NCI-H2171 treated with DMSO at 0.1 percent for 48 hours (cell line): ENCODE data around the gene PRDM7.
"Not testable (repeated sequence)": the region's sequence is repeated elsewhere in the genome, so short reads cannot be mapped to it uniquely, and the experiment has no call there.

Experiments
- DNase-seq: peaks from one replicate; lab custom pipeline; 2025; lab: John Stamatoyannopoulos, UW

Gene PRDM7

GRCh38 chr16:90077240-90077756 is at the start of gene PRDM7:
Gene PRDM7, minus strand, starts transcription at chr16:90077331. Its CDS starts 1,421 bp downstream, at chr16:90075910.
- DNase-seq: peak; percentile 99

DNA sequence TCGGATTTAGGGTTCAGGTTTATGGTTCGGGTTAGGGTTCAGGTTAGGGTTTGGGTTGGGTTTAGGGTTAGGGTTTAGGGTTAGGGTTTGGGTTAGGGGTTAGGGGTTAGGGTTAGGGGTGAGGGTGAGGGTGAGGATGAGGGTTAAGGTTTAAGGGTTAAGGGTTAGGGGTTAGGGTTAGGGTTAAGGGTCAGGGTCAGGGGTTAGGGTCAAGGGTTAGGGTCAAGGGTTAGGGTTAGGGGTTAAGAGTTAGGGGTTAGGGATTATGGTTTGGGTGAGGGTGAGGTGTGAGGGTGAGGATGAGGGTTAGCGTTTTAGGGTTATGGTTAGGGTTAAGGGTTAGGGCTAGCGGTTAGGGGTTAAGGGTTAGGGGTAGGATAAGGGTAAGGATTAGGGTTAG is 44.7 kb upstream of the PRDM7 start:
- DNase-seq: not testable (repeated sequence)

GRCh38 chr16:90107617-90108016 is 30.5 kb upstream of the PRDM7 start:
- DNase-seq: not testable (repeated sequence)

GRCh38 chr16:90107060-90107459 is 29.9 kb upstream of the PRDM7 start:
- not testable (repeated sequence) for DNase-seq

GRCh38 chr16:90106271-90106670 is 29.1 kb upstream of the PRDM7 start:
- DNase-seq: not testable (repeated sequence)

DNA sequence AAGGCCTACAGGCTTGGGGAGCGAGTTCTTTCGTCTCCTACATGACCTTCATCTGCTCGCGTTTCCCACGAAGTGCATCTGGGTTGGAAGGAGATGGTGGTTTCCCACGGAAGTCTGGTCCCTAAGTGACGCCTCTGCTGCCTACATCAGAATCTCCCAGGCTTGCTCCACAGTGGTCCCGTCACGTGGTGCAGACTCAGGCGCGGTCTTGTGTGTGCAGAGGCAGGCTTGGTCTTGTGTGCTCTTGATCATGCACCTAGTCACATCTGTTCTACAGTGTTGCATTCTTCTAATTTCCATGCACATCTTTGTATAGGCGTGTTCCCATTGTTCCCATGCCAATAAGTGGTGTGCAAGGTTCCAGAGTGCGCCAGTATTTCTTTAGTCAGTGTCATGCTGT is 27.6 kb upstream of the PRDM7 start:
- DNase-seq: not testable (repeated sequence)

DNA sequence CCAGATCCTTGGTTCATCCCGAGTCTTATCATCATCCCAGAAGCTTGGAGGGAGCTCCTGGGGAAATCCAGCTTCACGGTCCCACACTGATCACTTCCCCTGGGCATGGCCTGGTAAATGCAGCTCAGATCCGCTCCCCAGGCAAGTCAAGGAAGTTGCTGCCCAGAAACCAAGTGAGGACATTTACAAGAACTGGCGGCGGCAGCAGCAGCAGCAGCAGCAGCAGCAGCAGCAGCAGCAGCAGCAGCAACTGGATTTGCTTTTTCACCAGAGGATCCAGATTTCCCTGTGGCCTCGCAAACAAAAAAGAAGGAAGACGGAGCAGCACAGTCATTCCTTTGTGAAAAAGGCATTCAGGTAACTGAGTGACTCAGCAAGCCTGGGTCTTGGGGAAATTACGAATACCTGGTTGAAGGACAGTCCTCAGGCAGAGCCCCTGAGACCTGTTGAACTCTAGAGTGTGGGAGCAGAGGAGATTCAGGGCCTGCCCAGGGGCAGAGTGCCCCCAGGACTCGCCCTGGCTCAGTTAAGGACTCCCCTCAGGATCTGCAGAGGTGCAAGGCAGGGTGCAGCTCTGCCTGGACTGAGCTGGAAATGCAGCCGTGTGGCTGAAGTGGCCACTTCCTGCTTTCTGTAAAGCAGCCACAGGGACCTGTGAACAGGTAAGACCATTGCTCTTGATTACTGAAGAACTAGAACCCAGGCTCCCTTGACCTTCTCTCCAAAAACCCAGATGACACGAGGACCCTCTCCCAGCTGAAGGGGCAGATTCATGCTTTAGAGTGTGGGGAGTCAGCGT is 25.2 kb upstream of the PRDM7 start:
- not testable (repeated sequence) for DNase-seq

DNA sequence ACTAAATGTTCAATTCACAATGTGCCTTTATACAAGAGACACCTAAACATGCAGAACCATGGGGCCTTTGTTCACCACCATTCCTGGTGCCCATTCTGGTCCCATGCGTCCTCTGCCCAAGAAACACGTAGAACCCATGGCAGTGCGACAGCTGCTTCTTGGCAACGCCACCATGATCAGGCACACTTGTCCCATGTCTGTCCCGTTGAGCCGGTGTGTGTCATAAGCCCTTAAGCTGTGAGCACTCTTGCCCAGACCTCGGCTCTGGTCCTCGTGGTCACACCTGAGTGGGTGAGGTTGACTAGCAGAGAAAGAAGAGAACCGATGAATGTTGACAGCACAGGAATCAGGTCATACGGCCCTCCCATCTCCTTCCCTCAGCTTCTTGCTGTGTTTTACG is 24.2 kb upstream of the PRDM7 start:
- not testable (repeated sequence) for DNase-seq

- DNase-seq: not testable (repeated sequence)
Observed at GRCh38 chr16:90100790-90101189, 23.7 kb upstream of the PRDM7 start.

GRCh38 chr16:90100229-90100628 is 23.1 kb upstream of the PRDM7 start:
- not testable (repeated sequence) for DNase-seq

GRCh38 chr16:90098936-90099335 is 21.8 kb upstream of the PRDM7 start:
- DNase-seq: not testable (repeated sequence)

DNA sequence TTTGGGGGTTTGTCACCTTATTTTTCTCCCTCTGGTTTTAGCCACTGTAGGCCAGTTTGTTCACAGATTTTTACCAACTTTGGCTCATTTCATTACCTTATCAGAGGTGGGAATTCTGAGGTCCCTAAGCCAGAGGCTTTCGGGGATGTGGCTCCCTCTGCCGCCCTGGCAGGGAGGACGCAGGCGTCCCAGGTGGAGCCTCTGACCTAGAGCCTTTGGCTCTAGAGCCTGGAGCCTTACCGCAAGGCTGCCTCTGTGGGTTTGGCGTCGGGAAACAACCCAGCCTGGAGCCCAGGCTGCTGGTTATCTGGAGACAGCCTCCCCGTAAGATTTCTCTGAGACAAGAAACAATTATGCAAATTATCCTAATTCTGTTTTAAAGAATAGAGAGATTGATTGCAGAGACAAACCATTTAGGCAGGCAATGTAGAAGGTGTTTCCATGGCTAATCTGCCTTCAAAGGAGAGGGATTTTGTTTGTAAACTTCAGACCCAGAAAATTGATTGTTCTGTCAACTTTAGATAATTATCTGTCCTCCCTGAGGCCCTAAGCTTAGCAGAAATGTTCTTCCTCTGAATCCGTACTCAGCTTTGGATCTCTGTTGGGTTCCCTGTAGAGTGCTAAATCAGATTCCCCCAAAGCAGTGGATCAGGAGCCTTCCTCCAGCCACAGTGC is 20.0 kb upstream of the PRDM7 start:
- not testable (repeated sequence) for DNase-seq

GRCh38 chr16:90094791-90095190 is 17.7 kb upstream of the PRDM7 start:
- not testable (repeated sequence) for DNase-seq

- not testable (repeated sequence) for DNase-seq
Observed at GRCh38 chr16:90094296-90094695, 17.2 kb upstream of the PRDM7 start.

- DNase-seq: not testable (repeated sequence)
Observed at GRCh38 chr16:90093799-90094198, 16.7 kb upstream of the PRDM7 start.

- DNase-seq: not testable (repeated sequence)
Observed at GRCh38 chr16:90092781-90093180, 15.7 kb upstream of the PRDM7 start.

- peak; percentile 18 for DNase-seq
Observed at GRCh38 chr16:90084215-90084950, 7.3 kb upstream of the PRDM7 start.

DNA sequence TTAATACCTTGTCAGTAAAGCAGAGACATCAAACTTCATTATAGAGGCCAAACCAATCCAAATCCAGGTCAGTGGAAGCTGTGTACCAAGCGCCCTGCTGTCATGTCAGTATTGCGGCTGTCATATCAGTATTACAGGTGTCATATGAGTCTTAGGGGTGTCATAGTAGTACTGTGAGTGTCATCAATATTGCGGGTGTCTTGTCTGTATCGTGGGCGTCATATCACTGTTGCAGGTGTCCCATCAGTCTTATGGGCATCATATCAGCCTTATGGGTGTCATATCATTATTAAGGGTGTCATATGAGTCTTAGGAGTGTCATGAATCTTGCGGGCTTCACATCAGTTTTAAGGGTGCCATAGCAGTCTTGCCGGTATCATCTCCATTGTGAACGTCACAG is 6.0 kb upstream of the PRDM7 start:
- no peak for DNase-seq

- DNase-seq: no peak
Observed at GRCh38 chr16:90081606-90081970, 4.5 kb upstream of the PRDM7 start.

GRCh38 chr16:90078579-90078895 is 1.4 kb upstream of the PRDM7 start:
- DNase-seq: peak; percentile 68

DNA sequence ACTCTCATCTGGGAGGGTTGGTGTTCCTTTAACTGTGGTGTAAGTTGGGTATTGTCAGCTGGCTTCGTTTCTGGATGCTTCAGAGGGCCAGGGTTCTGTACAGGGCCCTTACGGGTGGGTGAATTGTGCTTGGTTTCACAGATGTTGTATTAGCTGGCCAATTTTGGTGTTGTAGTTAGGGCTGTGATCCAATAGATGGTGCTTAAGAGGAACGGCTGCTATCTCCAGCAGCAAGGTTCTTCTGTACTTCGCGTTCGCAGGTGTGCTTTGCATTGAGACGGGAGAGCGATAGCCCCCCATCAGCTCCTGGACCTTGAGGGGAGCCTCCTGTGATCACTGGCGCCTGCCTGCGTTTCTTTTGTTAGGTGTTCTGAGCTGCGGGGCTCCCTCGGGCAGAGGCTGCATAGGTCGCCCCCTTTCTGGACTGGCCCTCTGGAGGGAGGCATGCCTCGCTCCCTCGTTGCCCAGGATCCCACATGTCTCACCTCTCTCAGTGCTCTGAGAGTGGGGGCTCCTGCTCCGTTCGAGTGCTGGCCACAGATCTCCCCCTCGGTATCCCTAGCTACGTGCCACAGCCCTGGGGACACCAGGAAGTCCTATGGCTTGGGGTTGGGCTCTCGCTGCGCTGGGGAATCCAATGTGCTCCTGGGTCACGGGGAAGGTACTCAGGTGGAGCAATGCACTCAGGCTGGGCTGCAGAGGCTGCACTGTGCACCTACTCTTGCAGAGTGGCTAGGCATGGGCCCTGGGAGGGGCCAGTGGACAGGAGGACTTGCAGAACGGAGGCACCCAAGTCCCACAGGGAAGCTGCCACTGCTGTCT is 837 bp upstream of the PRDM7 start:
- peak; percentile 83 for DNase-seq
